Transverse colon (tissue), 4 donors: ENCODE measurements around the gene CHN1. TPM values are rescaled to one million over a fixed set of nuclear protein-coding genes. Genes with fewer than 3 reads are reported as not detected.
A peak's percentile ranks its signal among the peaks of the same experiment; 100 is the strongest.

Experiments used
- DNase-seq: peaks from one replicate; pipeline ENCODE4 v3.0.0-alpha.2; 2019
- H3K27ac ChIP-seq, 4 donors: fragments of 200-600 bp; sonication (generic); 2 replicates each; pipeline ENCODE4 v1.5.1; 2016 to 2018; ENCODE audit warnings: inconsistent platforms in 4 of 4
- H3K27me3 ChIP-seq: fragments of 200-600 bp; sonication (generic); 2 replicates; pipeline ENCODE4 v1.5.1; 2017; ENCODE audit warnings: inconsistent platforms
- H3K36me3 ChIP-seq, 4 donors: fragments of 200-600 bp; sonication (generic); 2 replicates each; pipeline ENCODE4 v1.5.1; 2017 to 2019; ENCODE audit warnings: inconsistent platforms in 4 of 4
- H3K4me1 ChIP-seq, 4 donors: fragments of 200-600 bp; sonication (generic); 2 replicates each; pipeline ENCODE4 v1.5.1; 2017 to 2020; ENCODE audit warnings: inconsistent platforms in 4 of 4
- H3K4me3 ChIP-seq, 4 donors: fragments of 200-600 bp; sonication (generic); 1 replicate in 1 of 4; 2 replicates in 3 of 4; pipeline versions ENCODE4 v1.5.1 to v1.6.1; 2017 to 2019; ENCODE audit warnings: inconsistent platforms in 4 of 4
- H3K9me3 ChIP-seq, 2 donors: fragments of 200-600 bp; sonication (generic); 2 replicates each; pipeline ENCODE4 v1.5.1; 2017 to 2019; ENCODE audit warnings: inconsistent platforms in 2 of 2
- EP300 ChIP-seq: sonication (generic); formaldehyde crosslinking; IDR thresholded peaks from one replicate; pipeline ENCODE4 v1.6.1; 2017; ENCODE audit warnings: antibody characterized with exemption, low read depth
- POLR2A ChIP-seq: fragments of 450-650 bp; IDR thresholded peaks from one replicate; pipeline ENCODE4 v1.6.1; 2016; ENCODE audit warnings: antibody characterized with exemption, mild to moderate bottlenecking, moderate library complexity
- POLR2AphosphoS5 ChIP-seq, 3 donors: sonication (generic); formaldehyde crosslinking; IDR thresholded peaks; one replicate each; pipeline ENCODE4 v1.6.1; 2016; ENCODE audit warnings: antibody characterized with exemption in 3 of 3
- WGBS, 2 donors: methylation state at CpG; one replicate each; pipeline ENCODE4 v1.1.5; 2018; ENCODE audit warnings: low coverage in 1 of 2; 5-methylcytosine and 5-hydroxymethylcytosine counted together
- in situ Hi-C, 4 donors: fragments of 200-750 bp; cut with MboI; loops; one replicate each; pipeline versions ENCODE4 v1.15.0 to v1.15.1; 2017; ENCODE audit warnings: low sequenced_read_pairs in 3 of 4, low pct_ligation_motif_present in 1 of 4, low pct_unique_long_range_greater_than_20kb in 1 of 4
- intact Hi-C: fragments of 100-400 bp; cut with DNase I; formaldehyde crosslinking; loops from one replicate; pipeline ENCODE4 v1.15.1; 2023; ENCODE audit warnings: low total_unique reads
- total RNA-seq, 4 donors: library from RNA; depleted of rRNA; stranded (reverse); fragments of >200 nt; gene quantifications; one replicate each; pipeline ENCODE4 v1.1.0, GENCODE V29; 2016
- TF ChIP-seq, protein P1 (sequence below), 5 experiments: fragments of 200-600 bp in 3 of 5; fragments of 450-650 bp in 2 of 5; sonication (generic) in 3 of 5; IDR thresholded peaks; 1 replicate in 2 of 5; 2 replicates in 3 of 5; pipeline ENCODE4 v1.5.1; 2016 to 2017; ENCODE audit warnings: antibody characterized with exemption in 5 of 5, inconsistent platforms in 3 of 5, mild to moderate bottlenecking in 2 of 5, moderate library complexity in 1 of 5

Gene CHN1
- total RNA-seq, 4 donors from 2014 or later, result 1.6 to 3.2 (median 3.0) TPM; not detected in 1

DNA sequence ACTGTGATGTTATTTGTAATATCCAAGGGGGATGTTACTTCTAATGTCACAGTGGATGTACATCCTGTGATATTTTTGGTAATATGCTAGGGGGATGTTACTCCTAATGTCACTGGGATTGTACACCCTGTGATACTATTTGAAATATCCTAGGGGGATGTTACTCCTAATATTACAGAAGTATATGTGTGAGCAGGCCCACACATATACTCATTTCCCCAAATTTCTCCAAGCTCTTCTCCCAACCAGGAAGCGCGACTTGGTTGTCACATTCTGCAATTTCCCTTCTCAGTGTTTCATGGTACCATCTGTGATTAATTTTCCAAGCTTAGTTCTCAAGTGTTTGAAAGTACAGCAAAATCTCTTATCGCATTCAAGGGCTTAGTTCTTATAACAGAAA, 29.5 kb upstream of the CHN1 start:
- WGBS, 2 donors, result 93 to 98% methylated on average over 3 of the region's 3 CpGs
- H3K27me3 ChIP-seq, result no peaks in the 10 kb centered on the region
- H3K36me3 ChIP-seq, result no peaks in the 10 kb centered on the region
- H3K4me3 ChIP-seq, result no peak overlapping the region
- peaks cover 0 to 5% (median 2%) of the 10 kb centered on the region in 4 donors for H3K4me1 ChIP-seq
- intact Hi-C loops, result no loop called here
- no peak overlapping the region for H3K27ac ChIP-seq
- no peak for TF ChIP-seq POLR2AphosphoS5 (IDR thresholded peaks at IDR 0.05)
- TF ChIP-seq EP300, result no peak
- no peak for TF ChIP-seq POLR2A
- TF ChIP-seq, protein P1, sequence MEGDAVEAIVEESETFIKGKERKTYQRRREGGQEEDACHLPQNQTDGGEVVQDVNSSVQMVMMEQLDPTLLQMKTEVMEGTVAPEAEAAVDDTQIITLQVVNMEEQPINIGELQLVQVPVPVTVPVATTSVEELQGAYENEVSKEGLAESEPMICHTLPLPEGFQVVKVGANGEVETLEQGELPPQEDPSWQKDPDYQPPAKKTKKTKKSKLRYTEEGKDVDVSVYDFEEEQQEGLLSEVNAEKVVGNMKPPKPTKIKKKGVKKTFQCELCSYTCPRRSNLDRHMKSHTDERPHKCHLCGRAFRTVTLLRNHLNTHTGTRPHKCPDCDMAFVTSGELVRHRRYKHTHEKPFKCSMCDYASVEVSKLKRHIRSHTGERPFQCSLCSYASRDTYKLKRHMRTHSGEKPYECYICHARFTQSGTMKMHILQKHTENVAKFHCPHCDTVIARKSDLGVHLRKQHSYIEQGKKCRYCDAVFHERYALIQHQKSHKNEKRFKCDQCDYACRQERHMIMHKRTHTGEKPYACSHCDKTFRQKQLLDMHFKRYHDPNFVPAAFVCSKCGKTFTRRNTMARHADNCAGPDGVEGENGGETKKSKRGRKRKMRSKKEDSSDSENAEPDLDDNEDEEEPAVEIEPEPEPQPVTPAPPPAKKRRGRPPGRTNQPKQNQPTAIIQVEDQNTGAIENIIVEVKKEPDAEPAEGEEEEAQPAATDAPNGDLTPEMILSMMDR (IDR thresholded peaks at IDR 0.05), result no peak
- in situ Hi-C loops, result no loop called here
- no peaks in the 10 kb centered on the region for H3K9me3 ChIP-seq
- DNase-seq, result no peak

DNA sequence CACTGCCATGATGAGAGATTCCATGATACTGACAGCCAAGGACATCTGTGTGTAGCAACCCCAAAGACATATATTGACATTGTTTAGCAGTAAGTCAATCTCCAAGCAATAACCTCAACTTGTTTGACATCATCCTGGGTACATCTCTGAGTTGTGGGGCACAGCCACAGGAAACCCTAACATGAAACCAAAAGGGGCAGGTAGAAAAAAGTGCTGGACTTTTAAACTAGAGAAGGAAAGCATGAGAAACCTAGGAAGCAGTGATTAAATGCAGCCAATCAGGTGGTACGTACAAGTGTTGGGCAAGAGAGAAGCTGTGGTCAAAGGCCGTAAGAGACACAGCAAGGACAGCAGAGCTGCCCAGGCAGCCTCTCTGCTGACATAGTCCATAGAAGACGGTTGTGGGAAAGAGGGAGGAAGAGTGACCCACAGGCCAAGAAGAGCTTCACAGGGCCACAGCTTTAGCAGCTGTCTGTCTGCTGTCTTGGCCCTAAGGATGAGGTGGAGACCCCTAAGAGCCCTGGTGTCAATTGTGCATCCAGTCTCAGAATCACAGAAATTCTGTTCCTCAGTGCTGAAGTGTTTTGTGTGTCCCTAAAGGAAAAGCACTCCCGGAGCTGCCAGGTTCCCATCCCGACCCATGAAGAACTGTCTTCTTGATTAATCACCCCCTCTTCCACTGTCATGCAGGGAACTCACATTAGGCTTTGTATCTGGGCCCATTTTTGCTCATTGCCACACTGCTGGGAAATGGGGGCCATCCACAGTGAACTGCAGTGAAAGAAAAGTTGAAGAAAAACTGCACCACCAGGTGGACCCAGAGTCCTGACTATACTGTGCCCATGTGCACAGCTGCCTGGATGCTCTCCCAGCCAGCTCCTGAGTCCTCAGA, 25.4 kb upstream of the CHN1 start:
- Histone ChIP-seq H3K36me3 (no peaks in the 10 kb centered on the region), H3K27ac (no peak overlapping the region), H3K4me3 (no peak overlapping the region), H3K9me3 (no peaks in the 10 kb centered on the region), H3K27me3 (no peaks in the 10 kb centered on the region), H3K4me1 (no peaks in the 10 kb centered on the region)
- in situ Hi-C loops (no loop called here), intact Hi-C loops (no loop called here)
- DNase-seq, result peak; percentile 13
- WGBS, 2 donors, result 84 to 90% methylated on average over 2 to 5 of the region's 5 CpGs
- TF ChIP-seq POLR2A, result no peak
- no peak for TF ChIP-seq EP300
- TF ChIP-seq, protein P1 (IDR thresholded peaks at IDR 0.05), result peak in 1 of 5 experiments; percentile 8
- TF ChIP-seq POLR2AphosphoS5 (IDR thresholded peaks at IDR 0.05), result no peak

DNA sequence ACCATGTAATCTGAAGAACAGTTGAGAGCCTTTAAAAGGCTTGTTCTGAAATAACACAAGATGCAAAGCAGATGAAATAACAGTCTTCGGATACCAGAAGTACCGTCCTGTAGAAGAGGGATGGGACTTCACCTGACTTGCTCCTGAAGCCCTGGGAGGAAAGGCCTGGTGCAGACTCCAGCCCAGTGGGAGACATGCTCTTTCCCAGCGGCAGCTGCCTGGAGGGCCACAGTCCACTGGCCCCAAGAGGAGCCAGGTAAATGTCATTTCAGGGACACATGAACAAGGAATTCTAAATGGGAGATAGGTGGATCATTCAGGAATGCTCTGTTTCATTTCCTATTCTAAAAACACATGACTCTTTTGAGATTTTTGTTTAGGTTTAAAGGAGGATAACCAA, 22.6 kb upstream of the CHN1 start:
- Histone ChIP-seq H3K27me3 (no peaks in the 10 kb centered on the region), H3K36me3 (no peaks in the 10 kb centered on the region), H3K4me1 (no peaks in the 10 kb centered on the region), H3K9me3 (no peaks in the 10 kb centered on the region), H3K4me3 (no peak overlapping the region), H3K27ac (peak overlapping the region in 3 of 4 donors; percentile 45 to 55 (median 55))
- in situ Hi-C loops (no loop called here), intact Hi-C loops (no loop called here)
- 85% methylated on average over 3 of the region's 3 CpGs; no CpG with 5 or more reads in 1 of the 2 donors for WGBS, 2 donors
- TF ChIP-seq, protein P1 (IDR thresholded peaks at IDR 0.05), result no peak
- TF ChIP-seq EP300 (no peak), POLR2A (no peak), POLR2AphosphoS5 (IDR thresholded peaks at IDR 0.05) (no peak)
- no peak for DNase-seq

DNA sequence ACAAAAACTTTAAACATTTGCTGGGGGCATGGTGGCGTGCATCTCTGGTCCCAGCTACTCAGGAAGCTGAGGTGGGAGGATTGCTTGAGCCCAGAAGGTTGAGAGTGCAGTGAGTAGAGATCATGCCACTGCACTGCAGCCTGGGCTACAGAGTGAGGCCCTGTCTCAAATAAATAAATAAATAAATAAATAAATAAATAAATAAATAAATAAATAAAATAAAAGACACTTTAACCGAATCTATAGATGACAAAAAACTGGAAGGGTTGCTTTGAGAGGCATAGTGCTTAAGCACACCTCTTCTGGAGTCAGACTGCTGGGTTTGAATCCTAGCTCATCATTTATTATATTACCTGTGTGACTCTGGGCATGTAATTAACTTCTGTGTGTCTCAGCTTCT, 21.2 kb upstream of the CHN1 start:
- no peaks in the 10 kb centered on the region for H3K9me3 ChIP-seq
- H3K36me3 ChIP-seq, result no peaks in the 10 kb centered on the region
- H3K4me3 ChIP-seq, result no peak overlapping the region
- intact Hi-C loops (no loop called here), in situ Hi-C loops (no loop called here)
- 88 to 100% methylated on average over 2 of the region's 2 CpGs for WGBS, 2 donors
- H3K27ac ChIP-seq, result no peak overlapping the region
- H3K27me3 ChIP-seq, result no peaks in the 10 kb centered on the region
- TF ChIP-seq POLR2A (no peak), POLR2AphosphoS5 (IDR thresholded peaks at IDR 0.05) (no peak), EP300 (no peak)
- TF ChIP-seq, protein P1 (IDR thresholded peaks at IDR 0.05), result no peak
- no peak for DNase-seq
- H3K4me1 ChIP-seq, result no peaks in the 10 kb centered on the region
